GM23338 (cell line): ENCODE data around the gene TBX1. TPM values are rescaled to one million over a fixed set of nuclear protein-coding genes. Genes with fewer than 3 reads are reported as not detected.

Source experiments
- ATAC-seq: fragments of 200-7000 bp; cut with Tn5 transposase; 3 replicates; pipeline ENCODE4 v1.9.1; 2020
- DNase-seq: peaks from one replicate; pipeline ENCODE4 v3.0.0-alpha.2; 2015; ENCODE audit warnings: low spot score
- H2AFZ ChIP-seq: fragments of 200-600 bp; sonication (generic); 2 replicates; pipeline ENCODE4 v1.8.0; 2016; ENCODE audit warnings: antibody characterized with exemption, mild to moderate bottlenecking, moderate library complexity
- H3F3A ChIP-seq: fragments of 200-600 bp; sonication (generic); replicated peaks from 2 replicates; pipeline ENCODE4 v1.8.0; 2017; ENCODE audit warnings: antibody characterized with exemption, mixed run types, low read depth
- H3K27ac ChIP-seq: fragments of 200-600 bp; sonication (generic); 2 replicates; pipeline ENCODE4 v1.6.1; 2016; ENCODE audit warnings: low read depth
- H3K27me3 ChIP-seq: fragments of 200-600 bp; sonication (generic); 2 replicates; pipeline ENCODE4 v1.8.0; 2016; ENCODE audit warnings: mild to moderate bottlenecking, mixed run types, moderate library complexity; ENCODE audit not compliant: insufficient read depth
- H3K36me3 ChIP-seq: fragments of 200-600 bp; sonication (generic); 2 replicates; pipeline ENCODE4 v1.8.0; 2016; ENCODE audit warnings: mild to moderate bottlenecking; ENCODE audit not compliant: insufficient read depth
- H3K4me1 ChIP-seq: fragments of 200-600 bp; sonication (generic); 2 replicates; pipeline ENCODE4 v1.8.0; 2016; ENCODE audit warnings: mild to moderate bottlenecking, moderate library complexity; ENCODE audit not compliant: insufficient read depth
- H3K4me2 ChIP-seq: fragments of 200-600 bp; sonication (generic); 2 replicates; pipeline ENCODE4 v1.7.1; 2017; ENCODE audit warnings: mixed run types
- H3K4me3 ChIP-seq: fragments of 200-600 bp; sonication (generic); 2 replicates; pipeline ENCODE4 v1.6.1; 2016; ENCODE audit warnings: mixed run types
- H3K79me2 ChIP-seq: fragments of 200-600 bp; sonication (generic); replicated peaks from 2 replicates; pipeline ENCODE4 v1.8.0; 2017; ENCODE audit warnings: mild to moderate bottlenecking; ENCODE audit not compliant: insufficient read depth
- H3K9me2 ChIP-seq: fragments of 200-600 bp; sonication (generic); 2 replicates; pipeline ENCODE4 v1.8.0; 2017; ENCODE audit not compliant: insufficient read depth
- H4K20me1 ChIP-seq: fragments of 200-600 bp; sonication (generic); replicated peaks from 2 replicates; pipeline ENCODE4 v1.8.0; 2017; ENCODE audit warnings: mild to moderate bottlenecking; ENCODE audit not compliant: insufficient read depth
- H3K27ac Mint-ChIP-seq: 2 replicates; pipeline ENCODE4 v1.8.0; 2020; ENCODE audit warnings: inconsistent platforms, mild to moderate bottlenecking, moderate library complexity, mixed read lengths
- H3K27me3 Mint-ChIP-seq: 3 replicates; pipeline ENCODE4 v1.8.0; 2022; ENCODE audit warnings: low read depth, mild to moderate bottlenecking, moderate library complexity, mixed read lengths, inconsistent platforms; ENCODE audit not compliant: insufficient read depth, poor library complexity
- H3K36me3 Mint-ChIP-seq: 3 replicates; pipeline ENCODE4 v1.8.0; 2021; ENCODE audit warnings: low read depth, mild to moderate bottlenecking, inconsistent platforms, moderate library complexity, mixed read lengths
- H3K4me1 Mint-ChIP-seq: 3 replicates; pipeline ENCODE4 v1.8.0; 2020; ENCODE audit warnings: mild to moderate bottlenecking, inconsistent platforms, mixed read lengths
- H3K4me3 Mint-ChIP-seq: 3 replicates; pipeline ENCODE4 v1.8.0; 2021; ENCODE audit warnings: moderate library complexity, mild to moderate bottlenecking, inconsistent platforms, mixed read lengths
- H3K9me3 Mint-ChIP-seq: 3 replicates; pipeline ENCODE4 v1.8.0; 2020; ENCODE audit warnings: moderate library complexity, mild to moderate bottlenecking, inconsistent platforms, mixed read lengths
- CREB1 ChIP-seq: fragments of 250-450 bp; sonication (Bioruptor Pico); IDR thresholded peaks from 2 replicates; pipeline ENCODE4 v1.5.0; 2020; ENCODE audit warnings: low read depth, mild to moderate bottlenecking, moderate library complexity
- CTCF ChIP-seq, 2 experiments: fragments of 200-600 bp in 1 of 2; sonication (generic) in 1 of 2; conservative IDR thresholded peaks; 2 replicates each; pipeline versions ENCODE4 v1.5.1 to v1.6.1; 2016 to 2017; ENCODE audit warnings: antibody characterized with exemption in 2 of 2, low read depth in 2 of 2, mild to moderate bottlenecking in 2 of 2, moderate library complexity in 1 of 2
- ETS1 ChIP-seq: IDR thresholded peaks from 2 replicates; pipeline ENCODE4 v1.6.1; 2016; ENCODE audit warnings: antibody characterized with exemption
- EZH2 ChIP-seq: fragments of 200-600 bp; sonication (generic); IDR thresholded peaks from one replicate; pipeline ENCODE4 v1.8.0; 2017; ENCODE audit warnings: antibody characterized with exemption, mild to moderate bottlenecking, low read depth; ENCODE audit not compliant: unreplicated experiment
- EZH2phosphoT487 ChIP-seq: fragments of 200-600 bp; sonication (generic); IDR thresholded peaks from one replicate; pipeline ENCODE4 v1.8.1; 2018; ENCODE audit warnings: antibody characterized with exemption; ENCODE audit not compliant: unreplicated experiment
- JUNB ChIP-seq: IDR thresholded peaks from one replicate; pipeline ENCODE4 v1.6.1; 2016; ENCODE audit warnings: antibody characterized with exemption; ENCODE audit not compliant: unreplicated experiment
- NANOG ChIP-seq: IDR thresholded peaks from 2 replicates; pipeline ENCODE4 v1.6.1; 2016; ENCODE audit warnings: antibody characterized with exemption, borderline replicate concordance
- POLR2AphosphoS5 ChIP-seq: IDR thresholded peaks from 2 replicates; pipeline ENCODE4 v1.6.1; 2016; ENCODE audit warnings: antibody characterized with exemption, low read depth
- REST ChIP-seq: IDR thresholded peaks from one replicate; pipeline ENCODE4 v1.6.1; 2018; ENCODE audit warnings: antibody characterized with exemption; ENCODE audit not compliant: unreplicated experiment
- STAT1 ChIP-seq: IDR thresholded peaks from one replicate; pipeline ENCODE4 v1.6.1; 2016; ENCODE audit warnings: antibody characterized with exemption; ENCODE audit not compliant: unreplicated experiment
- ZNF114 ChIP-seq: fragments of 250-450 bp; sonication (Bioruptor Pico); IDR thresholded peaks from 2 replicates; pipeline ENCODE4 v1.5.0; 2020; ENCODE audit warnings: mild to moderate bottlenecking, moderate library complexity
- ZNF331 ChIP-seq: fragments of 250-450 bp; sonication (Bioruptor Pico); IDR thresholded peaks from 2 replicates; pipeline ENCODE4 v1.5.0; 2020; ENCODE audit warnings: low read depth, mild to moderate bottlenecking, moderate library complexity
- polyA plus RNA-seq: library from polyadenylated mRNA; unstranded; fragments of >200 nt; fragmentation: Nextera tagmentation; extraction: Ambion mirVana; gene quantifications from 2 replicates; pipeline ENCODE4 v1.2.1, GENCODE V29; 2016
- total RNA-seq: library from RNA; depleted of rRNA; stranded (reverse); fragments of >200 nt; shearing (Covaris generic); gene quantifications from 2 replicates; pipeline ENCODE4 v1.2.3, GENCODE V29; 2014

TBX1 gene
- total and polyA plus RNA-seq, 2 experiments from 2014 or later, result 0.19 to 0.66 TPM

GRCh38 chr22:19795617-19796008, 35.0 kb downstream of the TBX1 start:
- Histone ChIP-seq H4K20me1 (no peaks in the 10 kb centered on the region; the same call in 1 of the 2 replicates), H3K36me3 (no peaks in the 10 kb centered on the region), H2AFZ (no peak overlapping the region), H3K79me2 (no peaks in the 10 kb centered on the region), H3F3A (no peaks in the 10 kb centered on the region), H3K4me3 (no peak overlapping the region), H3K27ac (no peak overlapping the region), H3K4me2 (no peak overlapping the region), H3K27me3 (no peaks in the 10 kb centered on the region), H3K4me1 (no peaks in the 10 kb centered on the region), H3K9me2 (no peaks in the 10 kb centered on the region)
- no peak overlapping the region for H3K27ac Mint-ChIP-seq
- H3K27me3 Mint-ChIP-seq, result peaks cover 4% of the 10 kb centered on the region
- TF ChIP-seq POLR2AphosphoS5 (no peak), JUNB (no peak), EZH2phosphoT487 (no peak), CTCF (conservative IDR thresholded peaks at IDR 0.05; ENCODE audit: low read depth in 2 of 2) (no peak), EZH2 (no peak), CREB1 (no peak), NANOG (no peak), ETS1 (no peak), REST (no peak)
- no peak for DNase-seq
- no peaks in the 10 kb centered on the region for H3K9me3 Mint-ChIP-seq
- peaks cover 8% of the 10 kb centered on the region for H3K4me1 Mint-ChIP-seq
- H3K36me3 Mint-ChIP-seq, result peaks cover 3% of the 10 kb centered on the region; the same call in 2 of the 3 replicates
- no peak for ATAC-seq
- no peak overlapping the region for H3K4me3 Mint-ChIP-seq

GRCh38 chr22:19796160-19796559, 35.6 kb downstream of the TBX1 start:
- H3K9me2 ChIP-seq, result no peaks in the 10 kb centered on the region
- no peak overlapping the region for H3K4me3 ChIP-seq
- H4K20me1 ChIP-seq, result no peaks in the 10 kb centered on the region; the same call in 1 of the 2 replicates
- ATAC-seq, result no peak
- no peak overlapping the region for H3K27ac ChIP-seq
- DNase-seq, result no peak
- H3K4me2 ChIP-seq, result no peak overlapping the region
- H2AFZ ChIP-seq, result no peak overlapping the region
- H3K27me3 ChIP-seq, result no peaks in the 10 kb centered on the region
- H3K9me3 Mint-ChIP-seq, result no peaks in the 10 kb centered on the region
- no peak overlapping the region for H3K27ac Mint-ChIP-seq
- H3F3A ChIP-seq, result no peaks in the 10 kb centered on the region
- H3K36me3 Mint-ChIP-seq, result peaks cover 3% of the 10 kb centered on the region; the same call in 2 of the 3 replicates
- H3K36me3 ChIP-seq, result no peaks in the 10 kb centered on the region
- peaks cover 4% of the 10 kb centered on the region for H3K27me3 Mint-ChIP-seq
- H3K4me1 Mint-ChIP-seq, result peaks cover 8% of the 10 kb centered on the region
- no peaks in the 10 kb centered on the region for H3K79me2 ChIP-seq
- H3K4me3 Mint-ChIP-seq, result no peak overlapping the region
- H3K4me1 ChIP-seq, result no peaks in the 10 kb centered on the region
- TF ChIP-seq NANOG (no peak), ZNF114 (CRISPR knock-in tag) (no peak), CTCF (conservative IDR thresholded peaks at IDR 0.05; ENCODE audit: low read depth in 2 of 2) (no peak), STAT1 (no peak), ZNF331 (no peak)
